Activated naive CD8-positive, alpha-beta T cell treated with anti-CD3 and anti-CD28 coated beads, Interleukin-2, amount 50 U/mL, for 24 hours (primary cell): ENCODE results near the gene NME7.

Experiments
- ATAC-seq: fragments of 150-1000 bp; cut with Tn5 transposase; one replicate; pipeline ENCODE4 v1.10.0; 2021
- DNase-seq: peaks from one replicate; pipeline ENCODE4 v3.0.0; 2021
- H3K27ac Mint-ChIP-seq: one replicate; pipeline ENCODE4 v1.8.0; 2021; ENCODE audit warnings: mild to moderate bottlenecking, mixed read lengths
- H3K27me3 Mint-ChIP-seq: one replicate; pipeline ENCODE4 v1.8.0; 2021; ENCODE audit warnings: mixed read lengths
- H3K36me3 Mint-ChIP-seq: one replicate; pipeline ENCODE4 v1.8.0; 2021; ENCODE audit warnings: low read depth, mixed read lengths
- H3K4me1 Mint-ChIP-seq: one replicate; pipeline ENCODE4 v1.8.0; 2021; ENCODE audit warnings: mixed read lengths
- H3K4me3 Mint-ChIP-seq: one replicate; pipeline ENCODE4 v1.8.0; 2021; ENCODE audit warnings: mild to moderate bottlenecking, moderate library complexity, mixed read lengths
- H3K9me3 Mint-ChIP-seq: one replicate; pipeline ENCODE4 v1.8.0; 2021; ENCODE audit warnings: mixed read lengths

The NME7 gene

DNA sequence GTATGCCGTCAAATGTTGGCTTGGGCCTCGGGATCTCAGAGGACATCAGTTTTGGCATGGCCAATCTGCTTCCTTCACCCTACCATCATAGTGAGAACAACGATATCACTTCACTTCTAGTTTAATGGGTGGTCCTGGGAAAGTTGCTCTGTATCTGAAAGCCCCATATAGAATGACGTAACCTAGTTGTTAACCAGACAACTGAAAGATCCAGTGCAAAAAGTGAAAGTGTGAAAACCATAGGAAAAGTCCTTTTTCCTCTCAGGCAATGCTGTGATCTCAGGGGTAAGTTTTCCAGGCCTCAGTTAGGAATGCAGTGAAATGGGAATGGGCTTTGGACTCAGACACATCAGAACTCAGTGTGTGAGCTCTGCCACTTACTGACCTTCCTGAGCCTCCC, 279.7 kb downstream of the NME7 start:
- no peak for DNase-seq
- no peak overlapping the region for H3K27ac Mint-ChIP-seq
- ATAC-seq, result no peak
- peaks cover 3% of the 10 kb centered on the region for H3K4me1 Mint-ChIP-seq
- peaks cover 2% of the 10 kb centered on the region for H3K27me3 Mint-ChIP-seq
- H3K4me3 Mint-ChIP-seq, result no peak overlapping the region
- H3K36me3 Mint-ChIP-seq, result no peaks in the 10 kb centered on the region
- H3K9me3 Mint-ChIP-seq, result no peaks in the 10 kb centered on the region

DNA sequence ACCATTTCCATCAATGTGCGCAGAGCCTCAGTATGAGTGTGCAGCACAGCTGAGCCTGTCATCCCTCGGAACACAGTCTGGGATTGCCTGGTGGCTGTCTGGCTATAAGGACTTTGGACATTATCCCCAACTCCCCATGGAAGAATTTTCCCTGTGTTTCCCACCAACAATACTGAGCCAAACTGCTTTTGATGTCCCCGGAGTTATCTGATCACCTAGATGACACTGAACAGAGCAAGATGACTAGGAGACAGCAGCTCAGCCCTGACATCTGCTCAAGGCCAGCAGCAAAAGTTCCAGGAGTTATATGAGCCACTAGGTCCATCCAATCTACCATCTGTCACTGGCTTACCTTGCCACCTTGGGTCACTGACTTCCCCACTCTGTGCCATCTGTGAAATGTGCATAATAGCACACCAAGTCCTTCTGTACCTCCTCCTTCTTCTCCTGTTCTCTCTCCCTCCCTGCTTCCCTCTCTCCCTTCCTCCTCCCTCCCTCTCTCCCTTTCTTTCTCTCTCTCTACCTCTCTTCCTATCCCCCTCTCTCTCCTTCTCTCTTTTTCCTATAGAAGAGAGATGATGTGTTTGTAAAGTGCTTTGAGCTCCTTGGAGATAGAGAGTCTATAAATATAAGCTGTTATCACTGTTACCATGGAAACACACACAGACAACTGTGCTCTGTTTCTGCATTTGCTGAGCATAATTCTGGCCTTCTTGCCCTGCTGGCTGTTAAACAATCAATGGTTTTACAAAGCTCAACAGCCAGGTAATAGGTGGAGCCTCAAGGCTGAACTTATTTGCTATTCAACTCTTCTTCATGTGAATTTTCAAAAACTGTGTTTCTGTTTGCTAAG, 280.8 kb downstream of the NME7 start:
- Mint-ChIP-seq H3K4me1 (peaks cover 3% of the 10 kb centered on the region), H3K9me3 (no peaks in the 10 kb centered on the region), H3K27ac (no peak overlapping the region), H3K4me3 (no peak overlapping the region), H3K27me3 (peaks cover 2% of the 10 kb centered on the region), H3K36me3 (no peaks in the 10 kb centered on the region)
- DNase-seq (no peak), ATAC-seq (no peak)

DNA sequence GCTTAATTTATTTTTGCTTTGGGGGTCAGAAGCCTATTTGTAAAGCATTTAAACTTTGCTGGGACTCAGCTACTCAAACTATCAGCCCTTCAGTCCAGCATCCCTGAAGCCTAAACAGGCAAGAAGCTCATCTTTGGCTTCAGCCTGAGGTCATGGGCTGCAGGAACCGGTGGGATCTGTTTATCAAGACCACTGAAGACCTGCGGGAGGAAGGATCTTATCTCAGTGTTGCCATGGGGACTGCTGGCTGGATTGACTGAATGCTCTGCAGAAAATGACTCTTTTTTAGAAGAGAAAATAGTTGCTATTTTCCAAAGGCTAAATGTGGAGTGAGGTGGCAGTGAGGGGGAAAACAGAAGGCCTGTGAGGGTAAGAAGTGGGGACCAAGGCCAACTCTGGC, 281.7 kb downstream of the NME7 start:
- Mint-ChIP-seq H3K9me3 (no peaks in the 10 kb centered on the region), H3K4me3 (no peak overlapping the region), H3K36me3 (no peaks in the 10 kb centered on the region), H3K4me1 (peaks cover 3% of the 10 kb centered on the region), H3K27me3 (peaks cover 2% of the 10 kb centered on the region), H3K27ac (no peak overlapping the region)
- DNase-seq (no peak), ATAC-seq (no peak)
